HEK293 (cell line): ENCODE data around the gene KAT2B.

Experiments
- BCL11B ChIP-seq: fragments of 450-650 bp; formaldehyde crosslinking; IDR thresholded peaks from 2 replicates; pipeline ENCODE4 v1.5.1; 2016; ENCODE audit warnings: low read depth, missing biosample characterization, missing genetic modification characterization
- FEZF1 ChIP-seq: fragments of 450-650 bp; formaldehyde crosslinking; IDR thresholded peaks from 2 replicates; pipeline ENCODE4 v1.5.1; 2016; ENCODE audit warnings: missing biosample characterization, missing genetic modification characterization
- GLI2 ChIP-seq: fragments of 450-650 bp; formaldehyde crosslinking; IDR thresholded peaks from 2 replicates; pipeline ENCODE4; 2017; ENCODE audit warnings: missing biosample characterization, missing genetic modification characterization, low read depth, borderline replicate concordance
- GLI4 ChIP-seq: fragments of 450-650 bp; formaldehyde crosslinking; IDR thresholded peaks from 2 replicates; pipeline ENCODE4 v1.5.1; 2016; ENCODE audit warnings: missing biosample characterization, missing genetic modification characterization
- HOXA7 ChIP-seq: sonication (generic); formaldehyde crosslinking; IDR thresholded peaks from 2 replicates; pipeline ENCODE4 v1.8.1; 2022; ENCODE audit warnings: missing genetic modification reagents, borderline replicate concordance
- KLF7 ChIP-seq: fragments of 450-650 bp; formaldehyde crosslinking; IDR thresholded peaks from 2 replicates; pipeline ENCODE4 v1.5.1; 2016; ENCODE audit warnings: missing biosample characterization, missing genetic modification characterization, borderline replicate concordance
- KLF9 ChIP-seq: fragments of 450-650 bp; formaldehyde crosslinking; IDR thresholded peaks from 2 replicates; pipeline ENCODE4 v1.5.1; 2016; ENCODE audit warnings: missing biosample characterization, missing genetic modification characterization, low read depth
- MYNN ChIP-seq: fragments of 450-650 bp; formaldehyde crosslinking; IDR thresholded peaks from 2 replicates; pipeline ENCODE4 v1.5.1; 2016; ENCODE audit warnings: missing biosample characterization, missing genetic modification characterization, borderline replicate concordance
- SCRT1 ChIP-seq: fragments of 450-650 bp; formaldehyde crosslinking; IDR thresholded peaks from 2 replicates; pipeline ENCODE4 v1.5.1; 2016; ENCODE audit warnings: missing biosample characterization, missing genetic modification characterization, borderline replicate concordance
- TRIM28 ChIP-seq: IDR thresholded peaks from 2 replicates; pipeline ENCODE4 v1.6.1; 2011; ENCODE audit warnings: low read length, control low read depth, borderline replicate concordance
- ZNF157 ChIP-seq: fragments of 450-650 bp; formaldehyde crosslinking; IDR thresholded peaks from 2 replicates; pipeline ENCODE4 v1.5.1; 2016; ENCODE audit warnings: missing biosample characterization, missing genetic modification characterization
- ZNF19 ChIP-seq: fragments of 450-650 bp; formaldehyde crosslinking; IDR thresholded peaks from 2 replicates; pipeline ENCODE4; 2016; ENCODE audit warnings: missing biosample characterization, missing genetic modification characterization, low read depth
- ZNF221 ChIP-seq: fragments of 450-650 bp; formaldehyde crosslinking; IDR thresholded peaks from 2 replicates; pipeline ENCODE4 v1.5.1; 2017; ENCODE audit warnings: missing biosample characterization, missing genetic modification characterization, borderline replicate concordance
- ZNF223 ChIP-seq: fragments of 450-650 bp; formaldehyde crosslinking; IDR thresholded peaks from 2 replicates; pipeline ENCODE4 v1.5.1; 2016; ENCODE audit warnings: missing biosample characterization, missing genetic modification characterization
- ZNF324 ChIP-seq: fragments of 450-650 bp; formaldehyde crosslinking; IDR thresholded peaks from 2 replicates; pipeline ENCODE4 v1.5.1; 2016; ENCODE audit warnings: missing biosample characterization, missing genetic modification characterization
- ZNF335 ChIP-seq: fragments of 450-650 bp; formaldehyde crosslinking; conservative IDR thresholded peaks from 2 replicates; pipeline ENCODE4 v1.5.1; 2016; ENCODE audit warnings: missing biosample characterization, missing genetic modification characterization
- ZNF341 ChIP-seq: fragments of 450-650 bp; formaldehyde crosslinking; IDR thresholded peaks from 2 replicates; pipeline ENCODE4; 2016; ENCODE audit warnings: low read depth, missing biosample characterization, missing genetic modification characterization
- ZNF426 ChIP-seq: fragments of 450-650 bp; formaldehyde crosslinking; IDR thresholded peaks from 2 replicates; pipeline ENCODE4 v1.5.1; 2017; ENCODE audit warnings: missing biosample characterization, missing genetic modification characterization, mild to moderate bottlenecking, inconsistent platforms, moderate library complexity
- ZNF473 ChIP-seq: fragments of 450-650 bp; formaldehyde crosslinking; IDR thresholded peaks from 2 replicates; pipeline ENCODE4 v1.5.1; 2017; ENCODE audit warnings: missing biosample characterization, missing genetic modification characterization
- ZNF514 ChIP-seq: fragments of 450-650 bp; formaldehyde crosslinking; IDR thresholded peaks from 2 replicates; pipeline ENCODE4 v1.5.1; 2016; ENCODE audit warnings: missing biosample characterization, missing genetic modification characterization
- ZNF571 ChIP-seq: fragments of 450-650 bp; formaldehyde crosslinking; IDR thresholded peaks from 2 replicates; pipeline ENCODE4 v1.5.0; 2017; ENCODE audit warnings: missing biosample characterization, missing genetic modification characterization
- ZNF585B ChIP-seq: fragments of 450-650 bp; formaldehyde crosslinking; IDR thresholded peaks from 2 replicates; pipeline ENCODE4 v1.5.1; 2016; ENCODE audit warnings: missing biosample characterization, missing genetic modification characterization
- ZNF677 ChIP-seq: fragments of 450-650 bp; IDR thresholded peaks from 2 replicates; pipeline ENCODE4 v1.5.0; 2018; ENCODE audit warnings: missing biosample characterization, mild to moderate bottlenecking, missing genetic modification characterization, moderate library complexity
- ZNF701 ChIP-seq: fragments of 450-650 bp; formaldehyde crosslinking; IDR thresholded peaks from 2 replicates; pipeline ENCODE4 v1.5.1; 2016; ENCODE audit warnings: missing biosample characterization, missing genetic modification characterization
- ZNF791 ChIP-seq: fragments of 450-650 bp; formaldehyde crosslinking; IDR thresholded peaks from 2 replicates; pipeline ENCODE4 v1.5.1; 2016; ENCODE audit warnings: missing biosample characterization, missing genetic modification characterization
- ZNF792 ChIP-seq: fragments of 450-650 bp; formaldehyde crosslinking; IDR thresholded peaks from 2 replicates; pipeline ENCODE4 v1.5.1; 2016; ENCODE audit warnings: missing biosample characterization, missing genetic modification characterization
- TF ChIP-seq, protein P1 (sequence below): fragments of 450-650 bp; formaldehyde crosslinking; IDR thresholded peaks from 2 replicates; pipeline ENCODE4 v1.5.1; 2016; ENCODE audit warnings: missing biosample characterization, missing genetic modification characterization
- TF ChIP-seq, protein P2 (sequence below): fragments of 450-650 bp; formaldehyde crosslinking; IDR thresholded peaks from 2 replicates; pipeline ENCODE4 v1.5.1; 2016; ENCODE audit warnings: missing biosample characterization, missing genetic modification characterization
- TF ChIP-seq, protein P3 (sequence below): fragments of 450-650 bp; IDR thresholded peaks from 2 replicates; pipeline ENCODE4 v1.5.1; 2018; ENCODE audit warnings: missing biosample characterization, mild to moderate bottlenecking, missing genetic modification characterization
- TF ChIP-seq, protein P4 (sequence below): fragments of 450-650 bp; formaldehyde crosslinking; IDR thresholded peaks from 2 replicates; pipeline ENCODE4 v1.5.1; 2017; ENCODE audit warnings: missing biosample characterization, missing genetic modification characterization
- TF ChIP-seq, protein P5 (sequence below): IDR thresholded peaks from 2 replicates; pipeline ENCODE4 v1.6.1; 2011; ENCODE audit warnings: mild to moderate bottlenecking, low read depth, low read length, borderline replicate concordance
- TF ChIP-seq, protein P6 (sequence below): fragments of 450-650 bp; formaldehyde crosslinking; IDR thresholded peaks from 2 replicates; pipeline ENCODE4 v1.5.1; 2016; ENCODE audit warnings: missing biosample characterization, missing genetic modification characterization

Gene KAT2B

DNA sequence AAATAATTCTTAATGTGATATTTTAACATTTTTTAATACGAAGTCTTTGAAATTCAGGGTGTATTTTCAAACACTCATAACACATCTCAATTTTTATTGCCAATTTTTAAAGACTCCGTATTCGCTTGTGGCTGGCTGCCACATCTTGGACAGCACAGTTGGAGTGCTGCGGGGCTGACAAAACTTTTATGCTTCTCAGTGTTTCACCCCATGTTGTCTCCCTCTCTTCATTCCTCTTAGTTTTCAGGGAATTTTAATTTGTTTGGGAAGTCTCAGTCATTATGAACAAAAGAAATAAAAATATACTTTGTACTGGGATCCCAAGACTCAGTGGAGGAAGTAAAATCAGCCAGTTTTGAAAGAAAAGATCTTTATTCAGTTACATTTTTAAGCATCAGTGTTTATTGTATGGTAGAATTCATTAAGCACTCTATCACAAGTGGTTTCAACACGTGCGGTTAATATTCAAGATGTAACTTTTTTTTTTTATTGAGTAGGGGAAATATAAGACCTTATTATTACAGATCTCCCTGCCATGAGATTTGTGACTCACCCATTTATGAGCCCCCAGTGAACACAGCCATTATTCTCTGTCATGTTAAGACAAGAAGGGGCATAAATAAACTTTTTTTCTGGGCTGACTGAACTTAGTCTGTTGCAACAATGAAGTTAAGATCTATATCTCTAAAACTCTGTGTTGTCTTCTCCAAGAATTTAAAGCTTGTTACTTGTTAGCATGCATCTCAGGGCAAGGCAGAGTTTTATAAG is 26.8 kb downstream of the KAT2B start (continued):
- TF ChIP-seq, protein P1, sequence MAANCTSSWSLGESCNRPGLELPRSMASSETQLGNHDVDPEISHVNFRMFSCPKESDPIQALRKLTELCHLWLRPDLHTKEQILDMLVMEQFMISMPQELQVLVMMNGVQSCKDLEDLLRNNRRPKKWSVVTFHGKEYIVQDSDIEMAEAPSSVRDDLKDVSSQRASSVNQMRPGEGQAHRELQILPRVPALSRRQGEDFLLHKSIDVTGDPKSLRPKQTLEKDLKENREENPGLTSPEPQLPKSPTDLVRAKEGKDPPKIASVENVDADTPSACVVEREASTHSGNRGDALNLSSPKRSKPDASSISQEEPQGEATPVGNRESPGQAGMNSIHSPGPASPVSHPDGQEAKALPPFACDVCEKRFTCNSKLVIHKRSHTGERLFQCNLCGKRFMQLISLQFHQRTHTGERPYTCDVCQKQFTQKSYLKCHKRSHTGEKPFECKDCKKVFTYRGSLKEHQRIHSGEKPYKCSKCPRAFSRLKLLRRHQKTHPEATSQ (tag by site-specific recombination) = no peak
- TF ChIP-seq, protein P2, sequence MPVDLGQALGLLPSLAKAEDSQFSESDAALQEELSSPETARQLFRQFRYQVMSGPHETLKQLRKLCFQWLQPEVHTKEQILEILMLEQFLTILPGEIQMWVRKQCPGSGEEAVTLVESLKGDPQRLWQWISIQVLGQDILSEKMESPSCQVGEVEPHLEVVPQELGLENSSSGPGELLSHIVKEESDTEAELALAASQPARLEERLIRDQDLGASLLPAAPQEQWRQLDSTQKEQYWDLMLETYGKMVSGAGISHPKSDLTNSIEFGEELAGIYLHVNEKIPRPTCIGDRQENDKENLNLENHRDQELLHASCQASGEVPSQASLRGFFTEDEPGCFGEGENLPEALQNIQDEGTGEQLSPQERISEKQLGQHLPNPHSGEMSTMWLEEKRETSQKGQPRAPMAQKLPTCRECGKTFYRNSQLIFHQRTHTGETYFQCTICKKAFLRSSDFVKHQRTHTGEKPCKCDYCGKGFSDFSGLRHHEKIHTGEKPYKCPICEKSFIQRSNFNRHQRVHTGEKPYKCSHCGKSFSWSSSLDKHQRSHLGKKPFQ (tag by site-specific recombination) = peak; percentile 71
- TF ChIP-seq MYNN (tag by site-specific recombination) = no peak
- no peak for TF ChIP-seq ZNF585B (tag by site-specific recombination)
- no peak for TF ChIP-seq HOXA7 (CRISPR knock-in tag)
- TF ChIP-seq ZNF335 (tag by site-specific recombination) = no peak
- no peak for TF ChIP-seq ZNF677 (tag by site-specific recombination)
- no peak for TF ChIP-seq ZNF157 (tag by site-specific recombination)
- TF ChIP-seq ZNF221 (tag by site-specific recombination) = no peak
- TF ChIP-seq, protein P3, sequence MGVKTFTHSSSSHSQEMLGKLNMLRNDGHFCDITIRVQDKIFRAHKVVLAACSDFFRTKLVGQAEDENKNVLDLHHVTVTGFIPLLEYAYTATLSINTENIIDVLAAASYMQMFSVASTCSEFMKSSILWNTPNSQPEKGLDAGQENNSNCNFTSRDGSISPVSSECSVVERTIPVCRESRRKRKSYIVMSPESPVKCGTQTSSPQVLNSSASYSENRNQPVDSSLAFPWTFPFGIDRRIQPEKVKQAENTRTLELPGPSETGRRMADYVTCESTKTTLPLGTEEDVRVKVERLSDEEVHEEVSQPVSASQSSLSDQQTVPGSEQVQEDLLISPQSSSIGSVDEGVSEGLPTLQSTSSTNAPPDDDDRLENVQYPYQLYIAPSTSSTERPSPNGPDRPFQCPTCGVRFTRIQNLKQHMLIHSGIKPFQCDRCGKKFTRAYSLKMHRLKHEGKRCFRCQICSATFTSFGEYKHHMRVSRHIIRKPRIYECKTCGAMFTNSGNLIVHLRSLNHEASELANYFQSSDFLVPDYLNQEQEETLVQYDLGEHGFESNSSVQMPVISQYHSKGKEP = peak; percentile 85
- TF ChIP-seq ZNF792 (tag by site-specific recombination) = no peak
- no peak for TF ChIP-seq ZNF514
- no peak for TF ChIP-seq ZNF426
- no peak for TF ChIP-seq ZNF324
- TF ChIP-seq ZNF701 = no peak
- TF ChIP-seq KLF7 (tag by site-specific recombination) = no peak
- no peak for TF ChIP-seq ZNF341
- 0 out of 2 replicates have a peak, but pooled peaks have one; percentile 16 for TF ChIP-seq SCRT1 (tag by site-specific recombination)
- TF ChIP-seq ZNF791 (tag by site-specific recombination) = no peak
- TF ChIP-seq TRIM28 = no peak; the same call in 1 of the 2 replicates
- peak; percentile 56 for TF ChIP-seq FEZF1 (tag by site-specific recombination)
- peak; percentile 70 for TF ChIP-seq BCL11B (tag by site-specific recombination)
- no peak for TF ChIP-seq GLI4 (tag by site-specific recombination)
- TF ChIP-seq, protein P4, sequence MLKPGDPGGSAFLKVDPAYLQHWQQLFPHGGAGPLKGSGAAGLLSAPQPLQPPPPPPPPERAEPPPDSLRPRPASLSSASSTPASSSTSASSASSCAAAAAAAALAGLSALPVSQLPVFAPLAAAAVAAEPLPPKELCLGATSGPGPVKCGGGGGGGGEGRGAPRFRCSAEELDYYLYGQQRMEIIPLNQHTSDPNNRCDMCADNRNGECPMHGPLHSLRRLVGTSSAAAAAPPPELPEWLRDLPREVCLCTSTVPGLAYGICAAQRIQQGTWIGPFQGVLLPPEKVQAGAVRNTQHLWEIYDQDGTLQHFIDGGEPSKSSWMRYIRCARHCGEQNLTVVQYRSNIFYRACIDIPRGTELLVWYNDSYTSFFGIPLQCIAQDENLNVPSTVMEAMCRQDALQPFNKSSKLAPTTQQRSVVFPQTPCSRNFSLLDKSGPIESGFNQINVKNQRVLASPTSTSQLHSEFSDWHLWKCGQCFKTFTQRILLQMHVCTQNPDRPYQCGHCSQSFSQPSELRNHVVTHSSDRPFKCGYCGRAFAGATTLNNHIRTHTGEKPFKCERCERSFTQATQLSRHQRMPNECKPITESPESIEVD (tag by site-specific recombination) = peak; percentile 98
- TF ChIP-seq ZNF223 = no peak
- TF ChIP-seq, protein P5, sequence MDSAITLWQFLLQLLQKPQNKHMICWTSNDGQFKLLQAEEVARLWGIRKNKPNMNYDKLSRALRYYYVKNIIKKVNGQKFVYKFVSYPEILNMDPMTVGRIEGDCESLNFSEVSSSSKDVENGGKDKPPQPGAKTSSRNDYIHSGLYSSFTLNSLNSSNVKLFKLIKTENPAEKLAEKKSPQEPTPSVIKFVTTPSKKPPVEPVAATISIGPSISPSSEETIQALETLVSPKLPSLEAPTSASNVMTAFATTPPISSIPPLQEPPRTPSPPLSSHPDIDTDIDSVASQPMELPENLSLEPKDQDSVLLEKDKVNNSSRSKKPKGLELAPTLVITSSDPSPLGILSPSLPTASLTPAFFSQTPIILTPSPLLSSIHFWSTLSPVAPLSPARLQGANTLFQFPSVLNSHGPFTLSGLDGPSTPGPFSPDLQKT = no peak
- TF ChIP-seq GLI2 (tag by site-specific recombination) = no peak
- no peak for TF ChIP-seq ZNF19 (tag by site-specific recombination)
- no peak for TF ChIP-seq KLF9 (tag by site-specific recombination)
- TF ChIP-seq, protein P6, sequence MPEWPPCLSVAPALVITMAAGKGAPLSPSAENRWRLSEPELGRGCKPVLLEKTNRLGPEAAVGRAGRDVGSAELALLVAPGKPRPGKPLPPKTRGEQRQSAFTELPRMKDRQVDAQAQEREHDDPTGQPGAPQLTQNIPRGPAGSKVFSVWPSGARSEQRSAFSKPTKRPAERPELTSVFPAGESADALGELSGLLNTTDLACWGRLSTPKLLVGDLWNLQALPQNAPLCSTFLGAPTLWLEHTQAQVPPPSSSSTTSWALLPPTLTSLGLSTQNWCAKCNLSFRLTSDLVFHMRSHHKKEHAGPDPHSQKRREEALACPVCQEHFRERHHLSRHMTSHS (tag by site-specific recombination) = no peak
- no peak for TF ChIP-seq ZNF473 (tag by site-specific recombination)
- TF ChIP-seq ZNF571 (tag by site-specific recombination) = no peak
